HEK293T (cell line): ENCODE data around the gene COQ8B.

Experiments used
- CTCF ChIA-PET: fragments of 350-600 bp; formaldehyde crosslinking; extraction: SDS; loops from one replicate; lab custom pipeline; 2021; ENCODE audit warnings: antibody characterized with exemption, inconsistent platforms; lab: Yijun Ruan, JAX
- POLR2A ChIA-PET: fragments of 350-600 bp; formaldehyde crosslinking; extraction: SDS; loops from one replicate; lab custom pipeline; 2020; ENCODE audit warnings: antibody characterized with exemption, inconsistent platforms; lab: Yijun Ruan, JAX
- DNase-seq: peaks from one replicate; pipeline ENCODE4 v3.0.0; 2012; ENCODE audit warnings: mixed read lengths; ENCODE audit errors: extremely low spot score
- ARNT ChIP-seq: fragments of 450-650 bp; IDR thresholded peaks from 2 replicates; pipeline ENCODE4 v1.6.1; 2017; ENCODE audit warnings: mild to moderate bottlenecking
- BHLHE40 ChIP-seq: fragments of 450-650 bp; IDR thresholded peaks from 2 replicates; pipeline ENCODE4 v1.6.1; 2016; ENCODE audit warnings: mild to moderate bottlenecking, moderate library complexity, borderline replicate concordance
- CTBP1 ChIP-seq: fragments of 450-650 bp; IDR thresholded peaks from 2 replicates; pipeline ENCODE4 v1.6.1; 2016; ENCODE audit warnings: borderline replicate concordance
- ELF4 ChIP-seq: fragments of 450-650 bp; IDR thresholded peaks from 2 replicates; pipeline ENCODE4 v1.6.1; 2017; ENCODE audit warnings: antibody characterized with exemption
- FOXA1 ChIP-seq: fragments of 450-650 bp; IDR thresholded peaks from 2 replicates; pipeline ENCODE4 v1.6.1; 2016; ENCODE audit warnings: mild to moderate bottlenecking
- FOXK2 ChIP-seq: fragments of 450-650 bp; IDR thresholded peaks from 2 replicates; pipeline ENCODE4 v1.6.1; 2016; ENCODE audit warnings: mild to moderate bottlenecking
- FOXM1 ChIP-seq: fragments of 450-650 bp; IDR thresholded peaks from 2 replicates; pipeline ENCODE4 v1.6.1; 2017; ENCODE audit warnings: mild to moderate bottlenecking, borderline replicate concordance
- HDGF ChIP-seq: fragments of 450-650 bp; IDR thresholded peaks from 2 replicates; pipeline ENCODE4 v1.6.1; 2017; ENCODE audit warnings: antibody characterized with exemption, borderline replicate concordance
- L3MBTL2 ChIP-seq: fragments of 450-650 bp; conservative IDR thresholded peaks from 2 replicates; pipeline ENCODE4 v1.6.1; 2016; ENCODE audit warnings: mild to moderate bottlenecking
- LEF1 ChIP-seq: fragments of 450-650 bp; IDR thresholded peaks from 2 replicates; pipeline ENCODE4 v1.6.1; 2017; ENCODE audit warnings: mild to moderate bottlenecking, borderline replicate concordance
- NFRKB ChIP-seq: fragments of 450-650 bp; IDR thresholded peaks from 2 replicates; pipeline ENCODE4 v1.6.1; 2016; ENCODE audit warnings: mild to moderate bottlenecking, moderate library complexity
- PKNOX1 ChIP-seq: fragments of 450-650 bp; IDR thresholded peaks from 2 replicates; pipeline ENCODE4 v1.6.1; 2016
- SP1 ChIP-seq: fragments of 450-650 bp; IDR thresholded peaks from 2 replicates; pipeline ENCODE4 v1.6.1; 2017
- SUZ12 ChIP-seq: fragments of 450-650 bp; IDR thresholded peaks from 2 replicates; pipeline ENCODE4 v1.6.1; 2016; ENCODE audit warnings: mild to moderate bottlenecking
- TARDBP ChIP-seq: fragments of 450-650 bp; IDR thresholded peaks from 2 replicates; pipeline ENCODE4 v1.6.1; 2016
- ZNF384 ChIP-seq: fragments of 450-650 bp; IDR thresholded peaks from 2 replicates; pipeline ENCODE4 v1.6.1; 2016

Gene COQ8B

GRCh38 chr19:40726279-40726678 lies 9.6 kb upstream of the COQ8B start:
- ChIA-PET POLR2A (no interaction called here), CTCF (no interaction called here)

GRCh38 chr19:40724855-40725254 lies 8.2 kb upstream of the COQ8B start:
- POLR2A ChIA-PET, result no interaction called here
- no peak for DNase-seq
- TF ChIP-seq ARNT (no peak), FOXM1 (no peak), NFRKB (no peak), ELF4 (no peak), SP1 (no peak), SUZ12 (no peak), TARDBP (no peak), HDGF (no peak), FOXA1 (no peak), BHLHE40 (no peak), FOXK2 (no peak), ZNF384 (no peak), PKNOX1 (no peak), LEF1 (no peak), L3MBTL2 (no peak), CTBP1 (no peak)
- CTCF ChIA-PET, result no interaction called here

More at GRCh38 chr19:40726279-40726678, 9.6 kb upstream of the COQ8B start:
- DNase-seq, result no peak
- TF ChIP-seq ELF4, result no peak
- TF ChIP-seq NFRKB, result no peak
- TF ChIP-seq CTBP1, result no peak
- TF ChIP-seq SUZ12, result no peak
- TF ChIP-seq PKNOX1, result no peak
- no peak for TF ChIP-seq L3MBTL2
- TF ChIP-seq HDGF, result no peak
- TF ChIP-seq FOXK2, result no peak
- TF ChIP-seq SP1, result no peak
- TF ChIP-seq FOXA1, result no peak
- no peak for TF ChIP-seq FOXM1
- no peak for TF ChIP-seq LEF1

- TF ChIP-seq LEF1, result no peak
- TF ChIP-seq TARDBP, result no peak
- no peak for TF ChIP-seq ARNT
- TF ChIP-seq ELF4, result no peak
- TF ChIP-seq ZNF384, result no peak
- no peak for TF ChIP-seq FOXA1
- TF ChIP-seq BHLHE40, result no peak
- TF ChIP-seq PKNOX1, result no peak
- no peak for TF ChIP-seq FOXK2
- no peak for TF ChIP-seq SP1
- TF ChIP-seq NFRKB, result no peak
- no peak for TF ChIP-seq HDGF
- no peak for TF ChIP-seq CTBP1
- no peak for TF ChIP-seq FOXM1
- no peak for TF ChIP-seq SUZ12
- TF ChIP-seq L3MBTL2, result no peak
- CTCF ChIA-PET, result no interaction called here
- DNase-seq, result no peak
- POLR2A ChIA-PET, result no interaction called here
Observed at GRCh38 chr19:40724315-40724714, 7.6 kb upstream of the COQ8B start.

- ChIA-PET CTCF (no interaction called here), POLR2A (no interaction called here)
- DNase-seq, result no peak
- no peak for TF ChIP-seq LEF1
- no peak for TF ChIP-seq NFRKB
- no peak for TF ChIP-seq TARDBP
- TF ChIP-seq BHLHE40, result no peak
- no peak for TF ChIP-seq FOXK2
- TF ChIP-seq PKNOX1, result no peak
- no peak for TF ChIP-seq SP1
- no peak for TF ChIP-seq ZNF384
- TF ChIP-seq L3MBTL2, result no peak
- TF ChIP-seq ELF4, result no peak
- no peak for TF ChIP-seq FOXA1
- no peak for TF ChIP-seq SUZ12
Observed at GRCh38 chr19:40723661-40724254, 7.1 kb upstream of the COQ8B start.

- TF ChIP-seq BHLHE40 (no peak), ZNF384 (no peak), ELF4 (no peak), L3MBTL2 (no peak), NFRKB (no peak), FOXK2 (no peak), SP1 (no peak), CTBP1 (no peak), FOXM1 (no peak), TARDBP (no peak), FOXA1 (no peak), PKNOX1 (no peak), HDGF (no peak), LEF1 (no peak), SUZ12 (no peak), ARNT (no peak)
- no peak for DNase-seq
- POLR2A ChIA-PET, result interaction anchor here (1.2 kb wide), 1 partner anchor 28 kb away, joined by 6 read pairs; the partner anchor contains the start of gene ACTMAP
- CTCF ChIA-PET, result interaction anchor here (1.2 kb wide), 1 partner anchor 59 kb away, joined by 3 read pairs; no protein-coding TSS in a partner anchor
Observed at GRCh38 chr19:40721936-40722661, 5.4 kb upstream of the COQ8B start.
